HS-5 (cell line): ENCODE data around the gene PDPR.
"Not testable (repeated sequence)": the region's sequence is repeated elsewhere in the genome, so short reads cannot be mapped to it uniquely, and the experiment has no call there.

Experiments used
- DNase-seq: peaks from one replicate; pipeline ENCODE4 v3.0.0-alpha.2; 2012; ENCODE audit warnings: low read depth

PDPR gene

GRCh38 chr16:70162041-70162451 is 47.9 kb downstream of the PDPR start:
- peak; percentile 63 for DNase-seq

DNA sequence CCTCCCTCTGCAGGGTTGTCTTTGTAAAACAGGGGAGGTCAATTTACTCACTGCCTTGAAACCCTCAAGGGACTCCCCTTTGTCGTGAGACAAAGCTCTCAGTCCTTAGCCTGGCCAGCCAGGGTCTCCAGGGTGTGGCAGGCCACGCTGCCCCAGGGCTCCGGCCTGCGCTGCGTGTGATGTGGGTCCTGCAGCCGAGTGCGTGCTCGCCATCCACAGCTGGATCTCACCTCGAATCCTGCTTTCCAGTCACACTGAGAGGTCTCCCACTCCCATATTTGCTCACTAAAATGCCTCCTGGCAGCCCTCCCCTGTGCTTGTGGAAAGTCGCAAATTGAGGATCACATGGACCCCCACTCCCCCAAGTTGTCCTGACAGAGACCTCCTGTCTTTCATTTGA is 49.5 kb downstream of the PDPR start:
- no peak for DNase-seq

- DNase-seq: not testable (repeated sequence)
These were observed 52.6 kb downstream of the PDPR start for GRCh38 chr16:70166688-70167087.

GRCh38 chr16:70173212-70173837 is 59.2 kb downstream of the PDPR start, which contains the start of gene CLEC18C:
Gene CLEC18C, plus strand, starts transcription at chr16:70173787. Its CDS starts 492 bp downstream, at chr16:70174279.
- not testable (repeated sequence) for DNase-seq

DNA sequence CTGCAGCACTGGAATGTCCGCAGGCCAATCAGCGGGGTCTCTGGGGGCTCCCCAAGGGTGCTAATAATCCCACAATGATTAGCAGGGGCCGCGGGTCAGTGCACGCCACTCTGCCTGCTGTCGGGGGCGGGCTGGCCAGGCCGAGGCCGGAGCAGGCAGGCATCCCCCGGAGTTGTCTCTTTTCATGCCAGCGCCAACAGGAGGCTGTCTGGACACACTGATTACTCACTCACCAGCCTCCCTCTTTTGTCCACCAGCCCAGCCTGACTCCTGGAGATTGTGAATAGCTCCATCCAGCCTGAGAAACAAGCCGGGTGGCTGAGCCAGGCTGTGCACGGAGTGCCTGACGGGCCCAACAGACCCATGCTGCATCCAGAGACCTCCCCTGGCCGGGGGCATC is 59.8 kb downstream of the PDPR start:
- DNase-seq: not testable (repeated sequence)

- DNase-seq: not testable (repeated sequence)
These were observed 60.3 kb downstream of the PDPR start for GRCh38 chr16:70174387-70174932.

DNA sequence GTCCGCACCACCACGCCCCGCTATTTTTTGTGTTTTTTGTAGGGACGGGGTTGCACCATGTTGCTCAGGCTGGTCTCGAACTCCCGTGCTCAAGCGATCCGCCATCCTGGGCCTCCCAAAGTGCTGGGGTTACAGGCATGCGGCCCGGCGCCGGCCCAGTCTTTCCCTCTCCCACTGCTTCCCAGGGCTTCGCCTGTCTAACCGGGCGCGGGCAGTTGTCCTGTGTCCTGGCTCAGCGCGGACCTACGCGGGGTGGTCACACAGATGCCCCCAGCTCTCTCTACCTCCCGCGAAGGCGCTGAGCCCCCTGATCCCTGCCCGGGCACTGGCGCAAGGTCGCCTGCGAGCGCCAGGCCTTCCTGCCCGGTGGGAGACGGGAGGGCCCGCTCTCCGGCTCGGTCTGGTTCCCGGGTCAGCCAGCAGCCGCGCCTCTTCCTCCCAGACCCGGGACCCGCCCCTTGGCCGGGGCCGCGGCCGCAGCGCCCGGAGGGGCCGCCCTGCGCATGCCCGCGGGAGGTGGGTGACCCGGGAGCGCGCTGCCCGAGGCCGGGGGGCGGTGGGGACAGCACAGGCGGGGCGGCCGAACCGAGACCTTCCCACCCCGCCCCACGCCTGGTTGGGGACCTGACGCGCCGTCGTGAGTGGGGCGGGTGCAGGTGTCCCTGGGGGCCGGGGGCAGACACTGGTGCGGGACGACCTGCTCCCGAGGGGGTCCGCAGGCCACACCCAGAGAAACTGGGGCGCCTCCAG is 73.9 kb downstream of the PDPR start:
- not testable (repeated sequence) for DNase-seq

DNA sequence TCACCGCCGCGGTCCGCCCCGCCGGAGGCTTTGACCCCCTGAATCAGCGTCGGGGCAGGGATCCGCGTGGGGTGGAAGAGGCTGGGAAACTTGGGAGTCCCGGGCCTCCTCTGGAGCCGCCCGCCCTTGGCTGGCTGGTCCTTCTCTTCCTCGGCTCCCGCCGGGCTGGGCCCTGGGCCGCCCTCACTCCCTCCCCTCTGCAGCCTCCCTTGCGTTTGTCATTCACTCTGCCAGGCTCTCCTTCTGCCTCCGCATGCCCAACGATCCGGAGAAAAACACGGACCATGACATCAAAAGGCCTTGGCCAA is 74.4 kb downstream of the PDPR start:
- not testable (repeated sequence) for DNase-seq

- not testable (repeated sequence) for DNase-seq
These were observed 76.4 kb downstream of the PDPR start for GRCh38 chr16:70190574-70190973.

DNA sequence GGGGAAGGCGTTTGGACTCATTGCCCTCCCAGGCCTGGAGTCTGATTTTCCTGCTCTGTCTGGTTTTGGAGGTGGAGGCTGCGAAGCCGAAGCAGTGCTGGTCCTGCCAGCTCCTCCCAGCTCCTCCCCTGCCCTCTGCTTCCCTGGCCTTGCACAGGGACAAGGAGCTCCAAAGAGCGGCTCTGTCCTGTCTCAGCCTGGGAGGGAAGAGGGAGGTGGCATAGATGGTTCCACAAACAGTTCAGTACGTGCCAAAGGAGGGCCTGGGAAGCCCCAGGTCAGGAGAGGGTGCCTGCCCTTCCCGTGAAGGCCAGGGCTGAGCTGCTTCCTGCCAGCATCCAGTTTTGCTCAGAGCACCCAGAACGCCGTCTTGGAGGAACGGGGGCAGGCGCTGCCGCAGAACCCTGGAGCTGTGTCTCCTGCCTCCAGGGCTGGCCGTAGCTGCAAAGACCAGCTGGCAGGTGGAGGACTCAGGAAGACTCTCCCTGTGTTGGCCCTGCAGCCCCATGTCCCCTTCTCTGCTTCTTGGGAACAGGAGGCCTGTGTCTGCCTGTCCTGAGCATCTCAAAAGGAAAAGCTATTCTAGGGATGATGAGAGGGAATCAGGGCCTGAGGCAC is 82.7 kb downstream of the PDPR start:
- not testable (repeated sequence) for DNase-seq

- not testable (repeated sequence) for DNase-seq
These were observed 83.5 kb downstream of the PDPR start for GRCh38 chr16:70197611-70198010.

DNA sequence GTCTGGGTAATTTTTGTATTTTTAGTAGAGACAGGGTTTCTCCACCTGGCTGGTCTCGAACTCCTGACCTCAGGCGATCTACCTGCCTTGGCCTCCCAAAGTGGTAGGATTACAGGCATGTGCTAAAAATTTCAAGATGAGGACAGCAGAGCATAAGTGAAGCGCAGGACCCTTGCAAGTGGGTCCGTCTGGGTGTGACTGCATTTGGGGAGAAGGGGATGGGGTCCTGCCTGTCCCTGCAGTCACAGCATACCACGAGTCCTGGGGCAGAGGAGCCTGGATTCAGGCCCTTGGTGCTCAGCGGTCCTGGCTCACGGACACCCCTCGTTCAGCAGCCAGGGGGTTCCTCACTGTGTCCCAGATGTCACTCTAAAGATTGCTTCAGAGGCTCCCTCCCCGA is 84.1 kb downstream of the PDPR start:
- DNase-seq: not testable (repeated sequence)

- not testable (repeated sequence) for DNase-seq
These were observed 84.5 kb downstream of the PDPR start for GRCh38 chr16:70198666-70199065.

DNA sequence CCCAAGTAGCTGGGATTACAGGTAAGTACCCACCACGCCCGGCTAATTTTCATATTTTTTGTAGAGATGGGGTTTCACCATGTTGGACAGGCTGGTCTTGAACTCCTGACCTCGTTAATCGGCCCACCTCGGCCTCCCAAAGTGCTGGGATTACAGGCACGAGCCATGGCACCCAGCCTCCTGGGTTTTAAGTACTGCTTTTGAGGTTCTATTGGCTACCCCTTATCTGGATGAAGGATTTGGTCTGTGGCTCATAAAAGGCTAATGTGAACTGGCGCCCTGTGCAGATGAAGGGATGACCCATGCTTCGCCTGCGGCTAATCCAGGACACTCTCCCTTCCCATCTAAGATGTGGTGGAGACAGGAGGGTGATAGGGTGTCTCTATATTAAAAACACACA is 85.0 kb downstream of the PDPR start:
- DNase-seq: not testable (repeated sequence)

GRCh38 chr16:70200063-70200462 is 85.9 kb downstream of the PDPR start:
- not testable (repeated sequence) for DNase-seq

- DNase-seq: not testable (repeated sequence)
These were observed 89.4 kb downstream of the PDPR start for GRCh38 chr16:70203508-70203907.

DNA sequence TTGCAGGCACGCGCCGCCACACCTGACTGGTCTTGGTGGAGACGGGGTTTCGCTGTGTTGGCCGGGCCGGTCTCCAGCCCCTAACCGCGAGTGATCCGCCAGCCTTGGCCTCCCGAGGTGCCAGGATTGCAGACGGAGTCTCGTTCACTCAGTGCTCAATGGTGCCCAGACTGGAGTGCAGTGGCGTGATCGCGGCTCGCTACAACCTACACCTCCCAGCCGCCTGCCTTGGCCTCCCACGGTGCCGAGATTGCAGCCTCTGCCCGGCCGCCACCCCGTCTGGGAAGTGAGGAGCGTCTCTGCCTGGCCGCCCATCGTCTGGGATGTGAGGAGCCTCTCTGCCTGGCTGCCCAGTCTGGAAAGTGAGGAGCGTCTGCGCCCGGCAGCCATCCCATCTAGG is 89.9 kb downstream of the PDPR start:
- DNase-seq: not testable (repeated sequence)

DNA sequence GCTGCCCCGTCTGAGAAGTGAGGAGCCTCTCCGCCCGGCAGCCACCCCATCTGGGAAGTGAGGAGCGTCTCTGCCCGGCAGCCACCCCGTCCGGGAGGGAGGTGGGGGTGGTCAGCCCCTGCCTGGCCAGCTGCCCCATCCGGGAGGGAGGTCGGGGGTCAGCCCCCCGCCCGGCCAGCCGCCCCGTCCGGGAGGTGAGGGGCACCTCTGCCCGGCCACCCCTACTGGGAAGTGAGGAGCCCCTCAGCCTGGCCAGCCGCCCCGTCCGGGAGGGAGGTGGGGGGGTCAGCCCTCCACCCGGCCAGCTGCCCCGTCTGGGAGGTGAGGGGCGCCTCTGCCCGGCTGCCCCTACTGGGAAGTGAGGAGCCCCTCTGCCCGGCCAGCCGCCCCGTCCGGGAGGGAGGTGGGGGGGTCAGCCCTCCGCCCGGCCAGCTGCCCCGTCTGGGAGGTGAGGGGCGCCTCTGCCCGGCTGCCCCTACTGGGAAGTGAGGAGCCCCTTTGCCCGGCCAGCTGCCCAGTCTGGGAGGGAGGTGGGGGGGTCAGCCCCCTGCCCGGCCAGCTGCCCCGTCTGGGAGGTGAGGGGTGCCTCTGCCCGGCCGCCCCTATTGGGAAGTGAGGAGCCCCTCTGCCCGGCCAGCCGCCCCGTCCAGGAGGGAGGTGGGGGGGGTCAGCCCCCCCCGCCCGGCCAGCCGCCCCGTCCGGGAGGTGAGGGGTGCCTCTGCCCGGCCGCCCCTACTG is 90.7 kb downstream of the PDPR start:
- DNase-seq: not testable (repeated sequence)

GRCh38 chr16:70206382-70206781 is 92.2 kb downstream of the PDPR start:
- not testable (repeated sequence) for DNase-seq
